ENCODE data around the gene MTHFSD. TPM values are rescaled to one million over a fixed set of nuclear protein-coding genes. Genes with fewer than 3 reads are reported as not detected.

The MTHFSD gene
- total and polyA plus RNA-seq, 11 donors = 3.9 to 17.0 (median 11.4) TPM

DNA sequence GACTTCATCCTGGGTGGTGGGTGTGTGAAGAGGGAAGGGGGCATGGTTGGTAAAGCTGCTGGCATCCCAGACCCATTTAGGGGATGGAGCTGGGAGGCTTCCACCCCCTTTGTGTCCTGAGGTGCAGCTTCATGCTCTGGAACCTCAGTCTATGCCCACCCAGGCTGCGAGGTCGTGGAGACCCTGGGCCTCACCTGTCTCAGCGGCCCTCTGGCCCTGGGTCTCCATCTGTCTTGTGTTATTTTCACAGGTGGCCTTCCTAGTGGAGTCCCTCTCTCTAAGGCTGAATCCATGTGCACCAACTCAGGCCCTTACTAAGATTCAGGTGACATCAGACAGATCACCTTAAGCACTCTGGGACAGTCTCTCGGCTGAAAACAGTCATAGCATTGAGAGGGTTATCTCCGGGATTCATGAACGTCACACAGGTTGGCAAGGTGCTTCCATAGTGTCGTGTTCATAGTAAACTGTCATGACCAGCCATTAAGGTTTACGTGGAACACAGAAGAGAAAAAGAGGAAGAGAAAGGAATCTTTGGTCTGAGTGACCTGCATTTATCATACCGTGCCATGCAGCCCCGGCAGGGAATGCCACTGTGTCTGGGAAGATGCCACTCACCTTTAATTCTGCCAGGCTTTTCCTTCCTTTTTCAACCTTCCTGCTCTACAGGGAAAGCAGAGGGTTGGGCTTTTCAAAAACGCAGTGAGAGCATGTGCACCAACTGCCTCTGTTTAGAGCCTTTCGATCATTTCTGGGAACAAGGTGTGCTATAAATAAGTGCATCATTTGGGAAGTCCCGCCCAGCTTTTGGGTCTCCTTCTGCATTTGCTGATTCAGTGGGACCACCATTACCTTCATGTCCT, 18.8 kb upstream of the MTHFSD start:
- intact Hi-C loops (cut with DNase I) = loop anchor here in 8 of 10 donors (5.0 to 10.0 kb wide), 7 partner anchors 81 to 483 kb away; no protein-coding TSS in a partner anchor
- WGBS, 4 donors = 58 to 64% (median 60%) methylated on average over 13 of the region's 13 CpGs
- Histone ChIP-seq H3K9me3 (no peaks in the 10 kb centered on the region), H3K36me3 (no peaks in the 10 kb centered on the region), H3K4me1 (peaks cover 0 to 55% (median 11%) of the 10 kb centered on the region in 12 donors), H3K4me3 (no peak overlapping the region), H3K27me3 (peaks cover 21 to 99% (median 68%) of the 10 kb centered on the region in 9 donors), H3K27ac (peak overlapping the region in 3 of 12 donors; percentile 9 to 86 (median 56))
- DNase-seq (no peak), ATAC-seq (no peak)
- TF ChIP-seq, protein P1, sequence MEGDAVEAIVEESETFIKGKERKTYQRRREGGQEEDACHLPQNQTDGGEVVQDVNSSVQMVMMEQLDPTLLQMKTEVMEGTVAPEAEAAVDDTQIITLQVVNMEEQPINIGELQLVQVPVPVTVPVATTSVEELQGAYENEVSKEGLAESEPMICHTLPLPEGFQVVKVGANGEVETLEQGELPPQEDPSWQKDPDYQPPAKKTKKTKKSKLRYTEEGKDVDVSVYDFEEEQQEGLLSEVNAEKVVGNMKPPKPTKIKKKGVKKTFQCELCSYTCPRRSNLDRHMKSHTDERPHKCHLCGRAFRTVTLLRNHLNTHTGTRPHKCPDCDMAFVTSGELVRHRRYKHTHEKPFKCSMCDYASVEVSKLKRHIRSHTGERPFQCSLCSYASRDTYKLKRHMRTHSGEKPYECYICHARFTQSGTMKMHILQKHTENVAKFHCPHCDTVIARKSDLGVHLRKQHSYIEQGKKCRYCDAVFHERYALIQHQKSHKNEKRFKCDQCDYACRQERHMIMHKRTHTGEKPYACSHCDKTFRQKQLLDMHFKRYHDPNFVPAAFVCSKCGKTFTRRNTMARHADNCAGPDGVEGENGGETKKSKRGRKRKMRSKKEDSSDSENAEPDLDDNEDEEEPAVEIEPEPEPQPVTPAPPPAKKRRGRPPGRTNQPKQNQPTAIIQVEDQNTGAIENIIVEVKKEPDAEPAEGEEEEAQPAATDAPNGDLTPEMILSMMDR (IDR thresholded peaks at IDR 0.05) = no peak
- TF ChIP-seq POLR2A (IDR thresholded peaks at IDR 0.05) = no peak

DNA sequence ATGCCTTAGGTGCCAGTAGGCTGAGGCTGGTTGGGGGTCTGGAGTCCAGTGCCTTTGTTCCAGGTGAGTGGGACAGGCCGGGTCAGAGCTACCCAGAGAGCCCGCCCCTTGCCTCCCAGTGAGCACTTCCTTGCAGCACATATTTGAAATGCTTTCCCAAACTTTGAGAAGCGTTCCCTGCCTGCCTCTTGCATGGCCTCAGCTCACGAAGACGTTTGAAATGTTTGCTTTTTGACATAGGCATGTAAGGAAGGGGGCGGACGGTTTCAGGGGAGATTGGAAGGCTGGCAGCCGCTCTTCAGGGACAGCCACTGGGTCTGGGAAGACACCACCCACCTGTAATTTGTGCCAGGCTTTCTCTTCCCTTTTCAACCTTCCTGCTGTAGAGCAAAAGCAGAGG, 18.2 kb upstream of the MTHFSD start:
- Histone ChIP-seq H3K4me1 (peaks cover 0 to 49% (median 10%) of the 10 kb centered on the region in 12 donors), H3K36me3 (no peaks in the 10 kb centered on the region), H3K27me3 (peaks cover 23 to 100% (median 65%) of the 10 kb centered on the region in 9 donors), H3K4me3 (no peak overlapping the region), H3K9me3 (no peaks in the 10 kb centered on the region), H3K27ac (peak overlapping the region in 2 of 12 donors; percentile 9 to 86)
- intact Hi-C loops (cut with DNase I) = loop anchor here in 8 of 10 donors (5.0 to 10.0 kb wide), 7 partner anchors 82 to 484 kb away; no protein-coding TSS in a partner anchor
- no peak for TF ChIP-seq POLR2A (IDR thresholded peaks at IDR 0.05)
- TF ChIP-seq, protein P1 (IDR thresholded peaks at IDR 0.05) = no peak
- DNase-seq (no peak), ATAC-seq (no peak)
- 56 to 69% (median 62%) methylated on average over 7 to 8 of the region's 8 CpGs for WGBS, 4 donors

DNA sequence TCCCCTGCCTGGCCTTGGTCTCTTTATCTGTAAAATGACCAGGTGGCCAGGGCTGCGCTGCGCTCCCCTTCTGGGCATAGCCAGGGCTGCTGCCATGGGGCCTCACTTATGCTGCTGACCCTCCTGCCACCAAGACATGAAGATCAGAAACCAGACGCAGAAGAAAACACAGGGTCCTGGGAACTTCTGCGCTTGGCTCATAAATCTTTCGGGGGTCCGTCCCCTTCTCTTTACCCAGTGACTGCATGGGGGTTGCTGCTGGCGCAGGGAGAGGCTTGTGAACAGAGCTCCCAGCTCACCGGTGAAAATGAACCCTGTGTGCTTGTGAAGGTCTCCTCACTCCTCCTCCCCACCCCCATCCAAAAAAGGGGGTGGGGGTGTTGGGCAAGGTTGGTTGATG, 17.6 kb upstream of the MTHFSD start:
- no peak for ATAC-seq
- DNase-seq = no peak
- Histone ChIP-seq H3K4me3 (peak overlapping the region in 2 of 12 donors; percentile 65 to 74), H3K36me3 (no peaks in the 10 kb centered on the region), H3K4me1 (peaks cover 0 to 43% (median 10%) of the 10 kb centered on the region in 12 donors), H3K27ac (peak overlapping the region in 3 of 12 donors; percentile 64 to 89 (median 81)), H3K27me3 (peaks cover 24 to 100% (median 63%) of the 10 kb centered on the region in 9 donors), H3K9me3 (no peaks in the 10 kb centered on the region)
- intact Hi-C loops (cut with DNase I) = loop anchor here in 8 of 10 donors (5.0 to 10.0 kb wide), 7 partner anchors 82 to 485 kb away; no protein-coding TSS in a partner anchor
- 53 to 81% (median 76%) methylated on average over 8 of the region's 8 CpGs for WGBS, 4 donors
- TF ChIP-seq, protein P1 (IDR thresholded peaks at IDR 0.05) = no peak
- no peak for TF ChIP-seq POLR2A (IDR thresholded peaks at IDR 0.05)

DNA sequence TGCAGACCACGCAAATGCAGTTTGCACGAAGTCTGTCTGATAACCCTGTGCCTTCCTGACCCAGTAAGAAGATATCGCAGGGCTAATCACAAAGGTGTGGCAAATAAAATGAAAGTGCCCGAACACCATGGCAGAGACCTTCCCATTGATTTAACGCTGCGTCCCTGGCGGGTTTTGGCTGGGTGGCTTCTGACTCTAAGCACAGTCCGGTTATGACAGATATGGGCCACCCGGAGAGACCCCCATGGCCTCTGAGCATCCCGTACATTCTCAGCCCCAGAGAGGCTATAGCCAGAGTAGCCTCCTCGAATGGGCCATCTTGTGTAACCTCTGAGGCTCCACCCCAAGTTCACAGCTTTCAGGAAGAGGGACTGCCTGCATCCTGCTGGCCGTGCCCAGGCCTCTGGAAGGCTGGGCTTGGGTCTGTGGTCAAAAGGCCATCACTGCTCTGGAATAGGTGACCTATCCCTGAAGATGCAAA, 17.0 kb upstream of the MTHFSD start:
- Histone ChIP-seq H3K4me3 (peak overlapping the region in 7 of 12 donors; percentile 56 to 83 (median 65)), H3K9me3 (no peaks in the 10 kb centered on the region), H3K27ac (peak overlapping the region in 7 of 12 donors; percentile 32 to 89 (median 67)), H3K27me3 (peaks cover 24 to 100% (median 63%) of the 10 kb centered on the region in 9 donors), H3K4me1 (peaks cover 0 to 43% (median 10%) of the 10 kb centered on the region in 12 donors), H3K36me3 (no peaks in the 10 kb centered on the region)
- ATAC-seq = no peak
- WGBS, 4 donors = 43 to 61% (median 58%) methylated on average over 12 of the region's 12 CpGs
- TF ChIP-seq POLR2A (IDR thresholded peaks at IDR 0.05) = no peak
- TF ChIP-seq, protein P1 (IDR thresholded peaks at IDR 0.05) = no peak
- intact Hi-C loops (cut with DNase I) = loop anchor here in 8 of 10 donors (5.0 to 10.0 kb wide), 7 partner anchors 83 to 485 kb away; no protein-coding TSS in a partner anchor
- DNase-seq = no peak
